Ishikawa (cell line): ENCODE data around the gene MAP1B.

Experiments
- CEBPB ChIP-seq: IDR thresholded peaks from 2 replicates; pipeline ENCODE4 v1.6.1; 2012
- CREB1 ChIP-seq: IDR thresholded peaks from 2 replicates; pipeline ENCODE4 v1.6.1; 2012; ENCODE audit warnings: low read depth
- EGR1 ChIP-seq: IDR thresholded peaks from 2 replicates; pipeline ENCODE4 v1.6.1; 2012
- EP300 ChIP-seq: IDR thresholded peaks from 2 replicates; pipeline ENCODE4 v1.6.1; 2012; ENCODE audit warnings: borderline replicate concordance
- FOXM1 ChIP-seq: IDR thresholded peaks from 2 replicates; pipeline ENCODE4 v1.6.1; 2012; ENCODE audit warnings: low read depth, borderline replicate concordance
- NFIC ChIP-seq: IDR thresholded peaks from 2 replicates; pipeline ENCODE4 v1.6.1; 2012
- RAD21 ChIP-seq: IDR thresholded peaks from 2 replicates; pipeline ENCODE4 v1.6.1; 2012; ENCODE audit warnings: low read depth
- REST ChIP-seq: IDR thresholded peaks from 2 replicates; pipeline ENCODE4 v1.6.1; 2012; ENCODE audit warnings: low read depth, mild to moderate bottlenecking
- TAF1 ChIP-seq: IDR thresholded peaks from 2 replicates; pipeline ENCODE4 v1.6.1; 2012; ENCODE audit warnings: low read depth, mild to moderate bottlenecking
- TCF12 ChIP-seq: IDR thresholded peaks from 2 replicates; pipeline ENCODE4 v1.6.1; 2012; ENCODE audit warnings: low read depth
- TEAD4 ChIP-seq: IDR thresholded peaks from 2 replicates; pipeline ENCODE4 v1.6.1; 2012
- YY1 ChIP-seq: IDR thresholded peaks from 2 replicates; pipeline ENCODE4 v1.6.1; 2012; ENCODE audit warnings: low read depth
- ZBTB7A ChIP-seq: IDR thresholded peaks from 2 replicates; pipeline ENCODE4 v1.6.1; 2012; ENCODE audit warnings: low read depth
- TF ChIP-seq, protein P1 (sequence below): IDR thresholded peaks from 2 replicates; pipeline ENCODE4 v1.6.1; 2012
- TF ChIP-seq, protein P2 (sequence below): IDR thresholded peaks from 2 replicates; pipeline ENCODE4 v1.6.1; 2012

The MAP1B gene

DNA sequence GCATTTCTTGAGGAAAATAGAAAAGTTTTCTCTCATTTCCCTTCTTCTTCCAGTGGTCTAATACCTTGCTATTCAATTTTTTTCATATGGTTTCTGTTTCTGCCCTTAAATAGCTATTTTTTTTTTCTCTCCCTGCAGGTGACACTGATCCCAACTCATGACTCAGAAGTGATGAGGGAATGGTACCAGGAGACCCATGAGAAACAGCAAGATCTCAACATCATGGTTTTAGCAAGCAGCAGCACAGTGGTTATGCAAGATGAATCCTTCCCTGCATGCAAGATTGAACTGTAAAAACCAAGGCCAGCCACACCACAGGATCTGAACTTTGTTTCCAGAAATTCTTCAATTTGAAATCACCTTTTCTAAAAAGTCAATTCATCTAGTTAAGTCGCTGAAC, 97.7 kb downstream of the MAP1B start:
- TF ChIP-seq, protein P1, sequence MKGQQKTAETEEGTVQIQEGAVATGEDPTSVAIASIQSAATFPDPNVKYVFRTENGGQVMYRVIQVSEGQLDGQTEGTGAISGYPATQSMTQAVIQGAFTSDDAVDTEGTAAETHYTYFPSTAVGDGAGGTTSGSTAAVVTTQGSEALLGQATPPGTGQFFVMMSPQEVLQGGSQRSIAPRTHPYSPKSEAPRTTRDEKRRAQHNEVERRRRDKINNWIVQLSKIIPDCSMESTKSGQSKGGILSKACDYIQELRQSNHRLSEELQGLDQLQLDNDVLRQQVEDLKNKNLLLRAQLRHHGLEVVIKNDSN: no peak
- TF ChIP-seq EP300 (no peak), FOXM1 (no peak), EGR1 (no peak), TCF12 (no peak)

DNA sequence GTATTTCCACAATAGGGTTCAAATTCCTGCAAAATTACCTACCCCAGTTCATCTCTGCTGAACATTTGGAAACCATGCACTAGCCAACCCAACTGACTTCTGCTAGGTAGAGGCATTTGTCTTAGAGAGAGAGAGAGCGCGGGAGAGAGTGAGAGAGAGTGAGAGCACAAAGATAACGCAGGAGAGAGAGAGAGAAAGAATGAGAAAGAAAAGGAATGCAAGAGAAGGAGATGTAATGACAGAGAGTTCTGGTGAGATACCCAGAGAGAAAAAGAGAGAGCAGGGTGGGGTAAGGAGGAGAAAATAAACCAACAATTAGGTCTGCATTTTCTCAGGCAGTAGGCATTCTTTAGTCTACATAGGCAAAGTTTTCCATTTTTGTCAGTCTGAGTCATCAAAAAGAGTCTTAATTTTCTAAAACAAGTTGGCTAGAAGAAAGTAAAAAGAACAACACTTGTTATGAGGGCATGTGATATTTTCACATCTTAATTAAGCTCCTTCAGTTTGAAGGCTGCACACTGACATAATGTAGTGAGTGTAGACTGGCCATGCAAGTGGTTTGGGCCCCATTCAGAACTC, 98.2 kb downstream of the MAP1B start:
- no peak for TF ChIP-seq RAD21
- TF ChIP-seq, protein P2, sequence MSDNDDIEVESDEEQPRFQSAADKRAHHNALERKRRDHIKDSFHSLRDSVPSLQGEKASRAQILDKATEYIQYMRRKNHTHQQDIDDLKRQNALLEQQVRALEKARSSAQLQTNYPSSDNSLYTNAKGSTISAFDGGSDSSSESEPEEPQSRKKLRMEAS: no peak
- no peak for TF ChIP-seq REST
- TF ChIP-seq FOXM1: no peak
- TF ChIP-seq TAF1: no peak
- no peak for TF ChIP-seq TEAD4
- no peak for TF ChIP-seq TCF12
- no peak for TF ChIP-seq NFIC
- TF ChIP-seq YY1: no peak
- TF ChIP-seq, protein P1: no peak
- no peak for TF ChIP-seq EGR1

- TF ChIP-seq EGR1 (no peak), EP300 (no peak), ZBTB7A (no peak), FOXM1 (no peak), REST (no peak), RAD21 (no peak), TEAD4 (no peak), TAF1 (no peak), NFIC (no peak), CREB1 (no peak), YY1 (no peak), TCF12 (no peak), CEBPB (no peak)
- TF ChIP-seq, protein P2: no peak
- TF ChIP-seq, protein P1: no peak
Observed at GRCh38 chr5:72206160-72206559, 98.9 kb downstream of the MAP1B start.

DNA sequence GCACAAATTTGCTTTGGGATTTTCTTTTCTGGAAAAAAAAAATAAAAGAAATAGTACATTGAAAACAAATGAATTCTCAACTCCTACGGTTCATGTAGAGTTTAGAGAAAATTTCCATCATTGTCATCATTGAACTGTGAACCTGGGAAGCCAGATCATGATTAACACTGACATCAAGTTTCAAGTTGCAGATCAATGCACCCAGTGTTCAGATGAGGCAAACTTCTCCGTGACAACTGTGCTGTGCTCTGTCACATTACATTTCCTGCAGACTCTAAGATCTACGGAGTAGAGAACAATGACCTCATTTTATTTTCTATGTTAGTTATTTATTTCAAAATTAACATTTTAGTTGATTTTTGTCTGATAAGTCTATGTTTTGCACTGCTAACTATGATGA, 99.7 kb downstream of the MAP1B start:
- TF ChIP-seq ZBTB7A (no peak), REST (no peak), EGR1 (no peak), EP300 (no peak), CREB1 (no peak)
